ENCODE measurements around the gene TOX3.

TOX3 gene

GRCh38 chr16:52451971-52452421, 94.9 kb downstream of the TOX3 start:
- DNase-seq (ENCODE audit: low read depth): no peak

- no peak for DNase-seq (ENCODE audit: low read depth)
Measured at GRCh38 chr16:52450916-52451315, 96.0 kb downstream of the TOX3 start.

GRCh38 chr16:52450241-52450640, 96.7 kb downstream of the TOX3 start:
- no peak for DNase-seq (ENCODE audit: low read depth)

- no peak for DNase-seq (ENCODE audit: low read depth)
Measured at GRCh38 chr16:52446080-52446479, 100.9 kb downstream of the TOX3 start.

- no peak for DNase-seq (ENCODE audit: low read depth)
Measured at GRCh38 chr16:52441886-52442285, 105.1 kb downstream of the TOX3 start.

GRCh38 chr16:52440248-52440647, 106.7 kb downstream of the TOX3 start:
- DNase-seq (ENCODE audit: low read depth): no peak

- no peak for DNase-seq (ENCODE audit: low read depth)
Measured at GRCh38 chr16:52439750-52440149, 107.2 kb downstream of the TOX3 start.

- DNase-seq (ENCODE audit: low read depth): no peak
Measured at GRCh38 chr16:52439171-52439701, 107.7 kb downstream of the TOX3 start.

GRCh38 chr16:52437277-52437670, 109.7 kb downstream of the TOX3 start:
- no peak for DNase-seq (ENCODE audit: low read depth)

GRCh38 chr16:52436339-52437276, 110.3 kb downstream of the TOX3 start:
- DNase-seq (ENCODE audit: low read depth): no peak

- no peak for DNase-seq (ENCODE audit: low read depth)
Measured at GRCh38 chr16:52434224-52434623, 112.7 kb downstream of the TOX3 start.

- no peak for DNase-seq (ENCODE audit: low read depth)
Measured at GRCh38 chr16:52433643-52434042, 113.3 kb downstream of the TOX3 start.

- DNase-seq (ENCODE audit: low read depth): no peak
Measured at GRCh38 chr16:52424591-52424990, 122.4 kb downstream of the TOX3 start.

GRCh38 chr16:52422307-52422706, 124.6 kb downstream of the TOX3 start:
- no peak for DNase-seq (ENCODE audit: low read depth)

- no peak for DNase-seq (ENCODE audit: low read depth)
Measured at GRCh38 chr16:52418201-52418600, 128.7 kb downstream of the TOX3 start.

- DNase-seq (ENCODE audit: low read depth): no peak
Measured at GRCh38 chr16:52416888-52417287, 130.1 kb downstream of the TOX3 start.

- DNase-seq (ENCODE audit: low read depth): no peak
Measured at GRCh38 chr16:52411011-52411410, 135.9 kb downstream of the TOX3 start.

- no peak for DNase-seq (ENCODE audit: low read depth)
Measured at GRCh38 chr16:52408191-52408845, 138.6 kb downstream of the TOX3 start.

GRCh38 chr16:52407778-52408177, 139.2 kb downstream of the TOX3 start:
- no peak for DNase-seq (ENCODE audit: low read depth)

GRCh38 chr16:52405441-52405840, 141.5 kb downstream of the TOX3 start:
- DNase-seq (ENCODE audit: low read depth): no peak

GRCh38 chr16:52404546-52404945, 142.4 kb downstream of the TOX3 start:
- DNase-seq (ENCODE audit: low read depth): no peak

- DNase-seq (ENCODE audit: low read depth): no peak
Measured at GRCh38 chr16:52399116-52399515, 147.8 kb downstream of the TOX3 start.

- DNase-seq (ENCODE audit: low read depth): no peak
Measured at GRCh38 chr16:52398491-52398960, 148.4 kb downstream of the TOX3 start.
